Thymus (tissue), 11 donors: ENCODE results near the gene CYS1. TPM values are rescaled to one million over a fixed set of nuclear protein-coding genes. Genes with fewer than 3 reads are reported as not detected.
"Not testable (repeated sequence)": the region's sequence is repeated elsewhere in the genome, so short reads cannot be mapped to it uniquely, and the experiment has no call there.

Source experiments
- DNase-seq, 9 donors: peaks; one replicate each; pipeline ENCODE4 v3.0.0-alpha.2; 2013; ENCODE audit warnings: low spot score in 9 of 9, low read depth in 6 of 9, missing footprints in 1 of 9
- H3K27ac ChIP-seq, 2 donors: one replicate each; pipeline ENCODE4 v1.5.1; 2013; ENCODE audit warnings: control low read depth in 1 of 2, low read depth in 1 of 2, low read length in 1 of 2, mild to moderate bottlenecking in 1 of 2, moderate library complexity in 1 of 2
- H3K27me3 ChIP-seq, 2 donors: one replicate each; pipeline ENCODE4 v1.5.1; 2013; ENCODE audit warnings: low read length in 1 of 2; ENCODE audit not compliant: control insufficient read depth in 2 of 2, insufficient read depth in 1 of 2
- H3K36me3 ChIP-seq, 2 donors: one replicate each; pipeline ENCODE4 v1.5.1; 2013; ENCODE audit warnings: low read length in 1 of 2, mild to moderate bottlenecking in 1 of 2, moderate library complexity in 1 of 2; ENCODE audit not compliant: control insufficient read depth in 2 of 2, insufficient read depth in 2 of 2
- H3K4me1 ChIP-seq, 2 donors: one replicate each; pipeline ENCODE4 v1.5.1; 2013; ENCODE audit warnings: low read length in 2 of 2; ENCODE audit not compliant: control insufficient read depth in 2 of 2, insufficient read depth in 2 of 2
- H3K4me3 ChIP-seq, 2 donors: one replicate each; pipeline ENCODE4 v1.5.1; 2013; ENCODE audit warnings: low read length in 2 of 2, control low read depth in 1 of 2, mild to moderate bottlenecking in 1 of 2
- H3K9me3 ChIP-seq, 2 donors: one replicate each; pipeline ENCODE4 v1.5.1; 2013; ENCODE audit warnings: low read length in 1 of 2, mild to moderate bottlenecking in 1 of 2; ENCODE audit not compliant: control insufficient read depth in 2 of 2, insufficient read depth in 1 of 2
- WGBS: extraction: QIAGEN DNeasy Blood & Tissue Kit; methylation state at CpG from one replicate; pipeline ENCODE4 v1.1.7; 2013; 5-methylcytosine and 5-hydroxymethylcytosine counted together
- polyA plus RNA-seq: library from polyadenylated mRNA; stranded (reverse); fragments of 200-250 nt; gene quantifications from one replicate; pipeline ENCODE4 v1.2.3, GENCODE V29; 2013
- total RNA-seq: library from RNA; stranded (reverse); fragments of 120-200 nt; gene quantifications from one replicate; pipeline ENCODE4 v1.2.4, GENCODE V29; 2013
- donor health status: healthy.

CYS1 gene
- total and polyA plus RNA-seq, 2 donors: 0.19 to 0.30 TPM

- peak in 1 of 9 donors; percentile 43 for DNase-seq
- H3K27me3 ChIP-seq: peaks cover 0 to 6% of the 10 kb centered on the region in 2 donors
- H3K36me3 ChIP-seq: peaks cover 0 to 16% of the 10 kb centered on the region in 2 donors
- 16% methylated on average over 13 of the region's 13 CpGs for WGBS
- H3K27ac ChIP-seq: peak overlapping the region in 1 of 2 donors; percentile 79
- no peaks in the 10 kb centered on the region for H3K9me3 ChIP-seq
- peak overlapping the region; percentile 60 to 83 for H3K4me3 ChIP-seq
- peaks cover 23 to 57% of the 10 kb centered on the region in 2 donors for H3K4me1 ChIP-seq
These were observed 40.8 kb upstream of the CYS1 start for GRCh38 chr2:10120877-10121574.

- Histone ChIP-seq H3K36me3 (peaks cover 0 to 9% of the 10 kb centered on the region in 2 donors), H3K4me3 (peak overlapping the region; percentile 60 to 83), H3K4me1 (peaks cover 17 to 52% of the 10 kb centered on the region in 2 donors), H3K27me3 (peaks cover 0 to 6% of the 10 kb centered on the region in 2 donors), H3K9me3 (no peaks in the 10 kb centered on the region), H3K27ac (peak overlapping the region; percentile 72 to 79)
- DNase-seq: peak; percentile 83 to 97 (median 92)
- under 1% methylated on average over 60 of the region's 60 CpGs for WGBS
These were observed 40.1 kb upstream of the CYS1 start for GRCh38 chr2:10120158-10120876.

- 87% methylated on average over 14 of the region's 14 CpGs for WGBS
- H3K4me3 ChIP-seq: peak overlapping the region; percentile 60 to 83
- peaks cover 17 to 45% of the 10 kb centered on the region in 2 donors for H3K4me1 ChIP-seq
- peaks cover 0 to 6% of the 10 kb centered on the region in 2 donors for H3K27me3 ChIP-seq
- H3K36me3 ChIP-seq: peaks cover 0 to 2% of the 10 kb centered on the region in 2 donors
- H3K27ac ChIP-seq: peak overlapping the region; percentile 10 to 79
- no peaks in the 10 kb centered on the region for H3K9me3 ChIP-seq
- peak in 1 of 9 donors; percentile 24 for DNase-seq
These were observed 39.5 kb upstream of the CYS1 start for GRCh38 chr2:10119601-10120157.

- no peak overlapping the region for H3K27ac ChIP-seq
- no peak for DNase-seq
- H3K36me3 ChIP-seq: no peaks in the 10 kb centered on the region
- no peak overlapping the region for H3K4me3 ChIP-seq
- H3K4me1 ChIP-seq: peaks cover 17 to 42% of the 10 kb centered on the region in 2 donors
- 98% methylated on average over 3 of the region's 3 CpGs for WGBS
- no peaks in the 10 kb centered on the region for H3K9me3 ChIP-seq
- H3K27me3 ChIP-seq: peaks cover 0 to 6% of the 10 kb centered on the region in 2 donors
These were observed 38.8 kb upstream of the CYS1 start for GRCh38 chr2:10119027-10119325.

GRCh38 chr2:10109311-10109710 is 29.1 kb upstream of the CYS1 start:
- no peak overlapping the region for H3K4me3 ChIP-seq
- H3K9me3 ChIP-seq: peaks cover 0 to 3% of the 10 kb centered on the region in 2 donors
- H3K27ac ChIP-seq: no peak overlapping the region
- H3K27me3 ChIP-seq: no peaks in the 10 kb centered on the region
- H3K4me1 ChIP-seq: no peaks in the 10 kb centered on the region
- DNase-seq: no peak
- no peaks in the 10 kb centered on the region for H3K36me3 ChIP-seq

GRCh38 chr2:10104906-10105305 is 24.7 kb upstream of the CYS1 start:
- not testable (repeated sequence) for H3K4me3 ChIP-seq, H3K36me3 ChIP-seq, DNase-seq, H3K27me3 ChIP-seq, H3K9me3 ChIP-seq, H3K4me1 ChIP-seq, H3K27ac ChIP-seq

GRCh38 chr2:10103179-10103578 is 23.0 kb upstream of the CYS1 start:
- peaks cover 0 to 3% of the 10 kb centered on the region in 2 donors for H3K9me3 ChIP-seq
- no peak overlapping the region for H3K4me3 ChIP-seq
- H3K27me3 ChIP-seq: peaks cover 0 to 5% of the 10 kb centered on the region in 2 donors
- 94% methylated on average over 6 of the region's 6 CpGs for WGBS
- no peaks in the 10 kb centered on the region for H3K36me3 ChIP-seq
- H3K27ac ChIP-seq: no peak overlapping the region
- H3K4me1 ChIP-seq: no peaks in the 10 kb centered on the region
- no peak for DNase-seq

- Histone ChIP-seq H3K9me3 (peaks cover 0 to 3% of the 10 kb centered on the region in 2 donors), H3K27ac (no peak overlapping the region), H3K36me3 (no peaks in the 10 kb centered on the region), H3K4me3 (no peak overlapping the region), H3K27me3 (peaks cover 0 to 6% of the 10 kb centered on the region in 2 donors), H3K4me1 (no peaks in the 10 kb centered on the region)
- DNase-seq: no peak
- WGBS: 84% methylated on average over 7 of the region's 7 CpGs
These were observed 21.3 kb upstream of the CYS1 start for GRCh38 chr2:10101491-10101890.
